Thymus (tissue), 11 donors: ENCODE results near the gene POU3F1. TPM values are rescaled to one million over a fixed set of nuclear protein-coding genes. Genes with fewer than 3 reads are reported as not detected.
A peak's percentile ranks its signal among the peaks of the same experiment; 100 is the strongest.

Source experiments
- DNase-seq, 9 donors: peaks; one replicate each; pipeline ENCODE4 v3.0.0-alpha.2; 2013; ENCODE audit warnings: low spot score in 9 of 9, low read depth in 6 of 9, missing footprints in 1 of 9
- H3K27ac ChIP-seq, 2 donors: one replicate each; pipeline ENCODE4 v1.5.1; 2013; ENCODE audit warnings: control low read depth in 1 of 2, low read depth in 1 of 2, low read length in 1 of 2, mild to moderate bottlenecking in 1 of 2, moderate library complexity in 1 of 2
- H3K27me3 ChIP-seq, 2 donors: one replicate each; pipeline ENCODE4 v1.5.1; 2013; ENCODE audit warnings: low read length in 1 of 2; ENCODE audit not compliant: control insufficient read depth in 2 of 2, insufficient read depth in 1 of 2
- H3K36me3 ChIP-seq, 2 donors: one replicate each; pipeline ENCODE4 v1.5.1; 2013; ENCODE audit warnings: low read length in 1 of 2, mild to moderate bottlenecking in 1 of 2, moderate library complexity in 1 of 2; ENCODE audit not compliant: control insufficient read depth in 2 of 2, insufficient read depth in 2 of 2
- H3K4me1 ChIP-seq, 2 donors: one replicate each; pipeline ENCODE4 v1.5.1; 2013; ENCODE audit warnings: low read length in 2 of 2; ENCODE audit not compliant: control insufficient read depth in 2 of 2, insufficient read depth in 2 of 2
- H3K4me3 ChIP-seq, 2 donors: one replicate each; pipeline ENCODE4 v1.5.1; 2013; ENCODE audit warnings: low read length in 2 of 2, control low read depth in 1 of 2, mild to moderate bottlenecking in 1 of 2
- H3K9me3 ChIP-seq, 2 donors: one replicate each; pipeline ENCODE4 v1.5.1; 2013; ENCODE audit warnings: low read length in 1 of 2, mild to moderate bottlenecking in 1 of 2; ENCODE audit not compliant: control insufficient read depth in 2 of 2, insufficient read depth in 1 of 2
- WGBS: extraction: QIAGEN DNeasy Blood & Tissue Kit; methylation state at CpG from one replicate; pipeline ENCODE4 v1.1.7; 2013; 5-methylcytosine and 5-hydroxymethylcytosine counted together
- polyA plus RNA-seq: library from polyadenylated mRNA; stranded (reverse); fragments of 200-250 nt; gene quantifications from one replicate; pipeline ENCODE4 v1.2.3, GENCODE V29; 2013
- total RNA-seq: library from RNA; stranded (reverse); fragments of 120-200 nt; gene quantifications from one replicate; pipeline ENCODE4 v1.2.4, GENCODE V29; 2013
- donor health status: healthy.

The POU3F1 gene
- total and polyA plus RNA-seq, 2 donors = 0.09 to 0.30 TPM

GRCh38 chr1:38006008-38006828 lies 40.4 kb downstream of the POU3F1 start:
- Histone ChIP-seq H3K4me3 (no peak overlapping the region), H3K27me3 (peaks cover 0 to 6% of the 10 kb centered on the region in 2 donors), H3K4me1 (peaks cover 7 to 38% of the 10 kb centered on the region in 2 donors), H3K36me3 (no peaks in the 10 kb centered on the region), H3K27ac (no peak overlapping the region), H3K9me3 (no peaks in the 10 kb centered on the region)
- WGBS = 77% methylated on average over 12 of the region's 12 CpGs
- DNase-seq = no peak

GRCh38 chr1:38005195-38006007 lies 41.2 kb downstream of the POU3F1 start, which contains the start of gene FHL3:
Gene FHL3 (minus strand): TSS chr1:38005514. CDS start chr1:37999412, 6,102 bp downstream.
- Histone ChIP-seq H3K36me3 (no peaks in the 10 kb centered on the region), H3K4me1 (peaks cover 9 to 46% of the 10 kb centered on the region in 2 donors), H3K27me3 (peaks cover 0 to 6% of the 10 kb centered on the region in 2 donors), H3K27ac (peak within 1 kb of the TSS; percentile 3 to 20), H3K9me3 (no peaks in the 10 kb centered on the region), H3K4me3 (peak within 1 kb of the TSS; percentile 53 to 78)
- DNase-seq = peak in 1 of 9 donors; percentile 59
- WGBS = 4% methylated on average over 83 of the region's 83 CpGs

GRCh38 chr1:38004284-38005108 lies 42.1 kb downstream of the POU3F1 start:
- H3K4me3 ChIP-seq = peak overlapping the region; percentile 53 to 78
- no peak for DNase-seq
- 7% methylated on average over 26 of the region's 26 CpGs for WGBS

GRCh38 chr1:38003261-38004250 lies 43.0 kb downstream of the POU3F1 start:
- no peak for DNase-seq
- peaks cover 0 to 6% of the 10 kb centered on the region in 2 donors for H3K27me3 ChIP-seq
- H3K9me3 ChIP-seq = no peaks in the 10 kb centered on the region
- H3K4me3 ChIP-seq = peak overlapping the region in 1 of 2 donors; percentile 16
- H3K4me1 ChIP-seq = peaks cover 14 to 49% of the 10 kb centered on the region in 2 donors
- 78% methylated on average over 8 of the region's 8 CpGs for WGBS
- no peak overlapping the region for H3K27ac ChIP-seq
- H3K36me3 ChIP-seq = no peaks in the 10 kb centered on the region

More at GRCh38 chr1:38004284-38005108, 42.1 kb downstream of the POU3F1 start:
- Histone ChIP-seq H3K36me3 (no peaks in the 10 kb centered on the region), H3K9me3 (no peaks in the 10 kb centered on the region), H3K27ac (peak overlapping the region; percentile 3 to 20), H3K4me1 (peaks cover 10 to 48% of the 10 kb centered on the region in 2 donors), H3K27me3 (peaks cover 0 to 6% of the 10 kb centered on the region in 2 donors)

GRCh38 chr1:38000529-38001455 lies 45.8 kb downstream of the POU3F1 start:
- Histone ChIP-seq H3K9me3 (no peaks in the 10 kb centered on the region), H3K27ac (peak overlapping the region; percentile 39 to 72), H3K27me3 (peaks cover 0 to 11% of the 10 kb centered on the region in 2 donors), H3K36me3 (peaks cover 0 to 2% of the 10 kb centered on the region in 2 donors), H3K4me3 (no peak overlapping the region), H3K4me1 (peaks cover 14 to 53% of the 10 kb centered on the region in 2 donors)
- no peak for DNase-seq
- WGBS = 64% methylated on average over 13 of the region's 13 CpGs

GRCh38 chr1:38000233-38000528 lies 46.4 kb downstream of the POU3F1 start:
- WGBS = 90% methylated on average over 2 of the region's 2 CpGs
- Histone ChIP-seq H3K9me3 (no peaks in the 10 kb centered on the region), H3K36me3 (peaks cover 0 to 2% of the 10 kb centered on the region in 2 donors), H3K4me3 (no peak overlapping the region), H3K27ac (peak overlapping the region; percentile 72 to 78), H3K4me1 (peaks cover 14 to 55% of the 10 kb centered on the region in 2 donors), H3K27me3 (peaks cover 0 to 12% of the 10 kb centered on the region in 2 donors)
- no peak for DNase-seq

- peaks cover 0 to 2% of the 10 kb centered on the region in 2 donors for H3K36me3 ChIP-seq
- H3K4me3 ChIP-seq = no peak overlapping the region
- WGBS = 40% methylated on average over 9 of the region's 9 CpGs
- DNase-seq = no peak
- no peaks in the 10 kb centered on the region for H3K9me3 ChIP-seq
- H3K4me1 ChIP-seq = peaks cover 14 to 59% of the 10 kb centered on the region in 2 donors
- H3K27me3 ChIP-seq = peaks cover 0 to 10% of the 10 kb centered on the region in 2 donors
- peak overlapping the region; percentile 72 to 78 for H3K27ac ChIP-seq
These were observed 47.0 kb downstream of the POU3F1 start for GRCh38 chr1:37999430-38000232.
